Thoracic aorta (tissue), 2 donors: ENCODE results near the gene AHR. TPM values are rescaled to one million over a fixed set of nuclear protein-coding genes. Genes with fewer than 3 reads are reported as not detected.

Experiments used
- ATAC-seq: fragments of 150-250 bp; one replicate; pipeline ENCODE4 v1.8.0; 2017; ENCODE audit warnings: low read depth; ENCODE audit not compliant: insufficient number of reproducible peaks, low FRiP score
- DNase-seq: peaks from one replicate; pipeline ENCODE4 v3.0.0-alpha.2; 2020; ENCODE audit warnings: low spot score
- H3K27ac ChIP-seq, 2 donors: fragments of 200-600 bp; sonication (generic); 1 replicate in 1 of 2; 2 replicates in 1 of 2; pipeline ENCODE4 v1.5.1; 2016; ENCODE audit warnings: mild to moderate bottlenecking in 2 of 2, moderate library complexity in 2 of 2
- H3K27me3 ChIP-seq: fragments of 200-600 bp; sonication (generic); replicated peaks from 2 replicates; pipeline ENCODE4 v1.6.0; 2016; ENCODE audit warnings: mild to moderate bottlenecking; ENCODE audit not compliant: insufficient read depth
- H3K36me3 ChIP-seq: fragments of 200-600 bp; sonication (generic); one replicate; pipeline ENCODE4 v1.5.1; 2016
- H3K4me1 ChIP-seq, 2 donors: fragments of 200-600 bp; sonication (generic); 1 replicate in 1 of 2; 2 replicates in 1 of 2; pipeline versions ENCODE4 v1.5.1 to v1.6.0; 2016; ENCODE audit warnings: low read depth in 2 of 2, mild to moderate bottlenecking in 1 of 2; ENCODE audit not compliant: control insufficient read depth in 1 of 2
- H3K4me3 ChIP-seq: fragments of 200-600 bp; sonication (generic); 2 replicates; pipeline ENCODE4 v1.5.1; 2016; ENCODE audit warnings: mild to moderate bottlenecking
- H3K9me3 ChIP-seq: fragments of 200-600 bp; sonication (generic); 2 replicates; pipeline ENCODE4 v1.5.1; 2016
- CTCF ChIP-seq: fragments of 200-600 bp; sonication (generic); IDR thresholded peaks from one replicate; pipeline ENCODE4 v1.5.1; 2019; ENCODE audit warnings: antibody characterized with exemption
- total RNA-seq, 2 donors: library from RNA; depleted of rRNA; stranded (reverse); fragments of >200 nt; gene quantifications; one replicate each; pipeline versions ENCODE4 v1.1.0 to v1.2.3, GENCODE V29; 2016

AHR gene
- total RNA-seq, 2 donors from 2014 or later = 131 to 191 TPM

DNA sequence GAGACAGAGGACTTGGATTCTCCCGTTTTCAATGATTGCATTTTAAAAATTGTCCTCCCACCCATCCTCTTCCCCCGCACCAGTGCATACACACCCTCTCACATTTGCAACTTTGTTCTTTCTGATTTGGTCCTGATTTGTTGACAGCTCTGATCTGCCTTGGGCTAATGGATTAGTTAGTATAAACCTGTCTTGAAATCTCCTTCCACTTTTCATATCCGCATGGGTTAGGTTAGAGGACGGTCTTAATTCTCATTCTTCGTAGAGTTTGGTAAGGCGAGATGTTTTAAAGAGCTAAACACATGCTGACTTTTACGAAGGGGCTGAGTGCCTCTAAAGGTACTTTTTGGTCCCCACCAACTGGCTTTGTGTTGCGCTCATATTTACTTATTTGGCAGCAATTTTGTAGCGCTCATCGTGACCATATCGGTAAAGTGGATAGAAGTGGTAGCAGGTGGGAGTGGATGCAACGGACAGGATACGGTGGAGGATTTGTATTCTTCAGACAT is 1.1 kb downstream of the AHR start:
- Histone ChIP-seq H3K4me3 (peak overlapping the region; percentile 99), H3K27ac (peak overlapping the region; percentile 90 to 93), H3K4me1 (peaks cover 19 to 32% of the 10 kb centered on the region in 2 donors), H3K9me3 (no peaks in the 10 kb centered on the region), H3K27me3 (no peaks in the 10 kb centered on the region), H3K36me3 (no peaks in the 10 kb centered on the region)
- no peak for TF ChIP-seq CTCF
- ATAC-seq (no peak), DNase-seq (no peak)

DNA sequence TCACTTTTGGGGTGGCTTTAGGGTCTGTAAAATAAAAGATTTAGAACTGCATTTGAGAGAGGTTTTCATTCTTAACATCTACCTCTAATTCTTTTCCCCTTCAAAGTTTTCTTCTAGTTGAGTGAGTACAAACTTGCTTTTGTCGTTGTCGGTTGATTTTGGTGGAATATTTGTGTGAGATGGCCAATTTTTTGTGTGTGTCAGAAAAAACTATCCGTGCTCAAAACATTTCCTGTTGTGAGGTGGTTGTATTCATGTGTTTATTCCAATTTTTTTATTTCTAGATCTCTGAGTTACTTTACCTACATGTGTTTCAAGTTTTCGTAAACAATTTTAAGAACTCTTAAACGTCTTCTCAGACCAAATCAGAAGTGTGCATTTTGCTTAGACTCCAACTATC is 1.6 kb downstream of the AHR start:
- H3K9me3 ChIP-seq = no peaks in the 10 kb centered on the region
- H3K4me3 ChIP-seq = peak overlapping the region; percentile 99
- no peak for ATAC-seq
- H3K27me3 ChIP-seq = no peaks in the 10 kb centered on the region
- H3K27ac ChIP-seq = peak overlapping the region; percentile 90 to 93
- H3K4me1 ChIP-seq = peaks cover 23 to 37% of the 10 kb centered on the region in 2 donors
- H3K36me3 ChIP-seq = no peaks in the 10 kb centered on the region
- TF ChIP-seq CTCF = no peak
- DNase-seq = no peak

DNA sequence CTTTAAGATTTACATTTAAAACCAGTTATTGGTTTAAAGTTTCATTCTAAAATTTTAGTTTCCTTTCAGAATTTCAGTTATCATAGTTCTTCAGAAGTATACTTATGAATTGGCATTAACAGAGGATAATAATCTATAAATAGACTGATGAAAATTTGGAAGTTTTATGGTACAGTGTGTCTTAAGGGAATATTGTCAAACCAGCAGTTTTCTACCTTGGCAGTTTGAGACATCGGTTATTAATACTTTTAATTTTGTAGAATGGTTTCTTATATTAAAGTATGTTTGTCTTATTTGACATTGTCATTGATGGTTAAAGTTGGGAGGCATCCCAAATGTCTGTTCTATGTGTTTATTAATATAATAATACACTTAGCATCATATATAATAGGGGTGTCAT is 2.0 kb downstream of the AHR start:
- no peak for TF ChIP-seq CTCF
- peak overlapping the region; percentile 99 for H3K4me3 ChIP-seq
- no peaks in the 10 kb centered on the region for H3K9me3 ChIP-seq
- DNase-seq (no peak), ATAC-seq (no peak)
- H3K27ac ChIP-seq = peak overlapping the region; percentile 90 to 93
- H3K36me3 ChIP-seq = no peaks in the 10 kb centered on the region
- peaks cover 27 to 41% of the 10 kb centered on the region in 2 donors for H3K4me1 ChIP-seq
- H3K27me3 ChIP-seq = no peaks in the 10 kb centered on the region

GRCh38 chr7:17301471-17302456 is 3.3 kb downstream of the AHR start:
- Histone ChIP-seq H3K9me3 (no peaks in the 10 kb centered on the region), H3K27ac (peak overlapping the region in 1 of 2 donors; percentile 23), H3K27me3 (no peaks in the 10 kb centered on the region), H3K4me1 (peaks cover 40 to 54% of the 10 kb centered on the region in 2 donors), H3K36me3 (no peaks in the 10 kb centered on the region), H3K4me3 (peak overlapping the region; percentile 99)
- TF ChIP-seq CTCF = peak; percentile 64
- peak; percentile 4 for DNase-seq
- no peak for ATAC-seq

GRCh38 chr7:17302575-17303142 is 4.2 kb downstream of the AHR start:
- H3K36me3 ChIP-seq = no peaks in the 10 kb centered on the region
- peak overlapping the region; percentile 42 for H3K4me3 ChIP-seq
- DNase-seq (no peak), ATAC-seq (no peak)
- no peak for TF ChIP-seq CTCF
- H3K9me3 ChIP-seq = no peaks in the 10 kb centered on the region
- no peaks in the 10 kb centered on the region for H3K27me3 ChIP-seq
- peaks cover 46 to 58% of the 10 kb centered on the region in 2 donors for H3K4me1 ChIP-seq
- no peak overlapping the region for H3K27ac ChIP-seq
